ENCODE results near the gene IRF2BP1. TPM values are rescaled to one million over a fixed set of nuclear protein-coding genes. Genes with fewer than 3 reads are reported as not detected.
A peak's percentile ranks its signal among the peaks of the same experiment; 100 is the strongest.

IRF2BP1 gene
- total and polyA plus RNA-seq, 2 of the 13 experiments (the other 11 are each of a cell fraction or from before 2014, with no cell fraction given) = 4.3 to 14.3 TPM

GRCh38 chr19:45876411-45877197, 9.3 kb downstream of the IRF2BP1 start (continued):
- peak; percentile 76 for TF ChIP-seq HNRNPK (IDR thresholded peaks at IDR 0.05; ENCODE audit: low read depth, low read length, poor library complexity, severe bottlenecking)
- TF ChIP-seq RELA (CRISPR knock-in tag; IDR thresholded peaks at IDR 0.05) = peak; percentile 95
- TF ChIP-seq ZUFSP (CRISPR knock-in tag; IDR thresholded peaks at IDR 0.05; ENCODE audit: borderline replicate concordance) = no peak
- TF ChIP-seq ZBTB10 (CRISPR knock-in tag; IDR thresholded peaks at IDR 0.05; ENCODE audit: borderline replicate concordance) = no peak
- peak; percentile 16 for TF ChIP-seq XRCC5 (optimal IDR thresholded peaks at IDR 0.05; ENCODE audit: low read length)
- TF ChIP-seq ZFX (CRISPR knock-in tag; IDR thresholded peaks at IDR 0.05; ENCODE audit: low read depth) = peak; percentile 96
- no peak for TF ChIP-seq ZNF775 (CRISPR knock-in tag; IDR thresholded peaks at IDR 0.05; ENCODE audit: borderline replicate concordance)
- peak; percentile 72 for TF ChIP-seq POLR2G (IDR thresholded peaks at IDR 0.05; ENCODE audit: low read depth, low read length)
- TF ChIP-seq SALL1 (CRISPR knock-in tag; IDR thresholded peaks at IDR 0.05) = peak; percentile 50
- peak; percentile 50; the same call in 1 of the 2 replicates for TF ChIP-seq SKIL (CRISPR knock-in tag; IDR thresholded peaks at IDR 0.05; ENCODE audit: borderline replicate concordance)
- TF ChIP-seq AGO2 (optimal IDR thresholded peaks at IDR 0.05; ENCODE audit: low read depth, low read length) = peak; percentile 77
- TF ChIP-seq BRD4 (CRISPR knock-in tag; IDR thresholded peaks at IDR 0.05) = peak; percentile 44
- no peak for TF ChIP-seq IRF2 (CRISPR knock-in tag; IDR thresholded peaks at IDR 0.05)
- peak; percentile 59 for TF ChIP-seq GATAD2A (CRISPR knock-in tag; IDR thresholded peaks at IDR 0.05)
- TF ChIP-seq PLRG1 (conservative IDR thresholded peaks at IDR 0.05) = no peak
- TF ChIP-seq ZNF335 (CRISPR knock-in tag; IDR thresholded peaks at IDR 0.05) = peak; percentile 63
- peak; percentile 13; the same call in 1 of the 2 replicates for TF ChIP-seq PITX1 (CRISPR knock-in tag; IDR thresholded peaks at IDR 0.05)
- TF ChIP-seq ZNF766 (CRISPR knock-in tag; IDR thresholded peaks at IDR 0.05; ENCODE audit: borderline replicate concordance) = no peak; the same call in 1 of the 2 replicates
- 0 out of 2 replicates have a peak, but pooled peaks have one; percentile 41 for TF ChIP-seq GMEB2 (CRISPR knock-in tag; IDR thresholded peaks at IDR 0.05; ENCODE audit: low read depth)
- no peak for TF ChIP-seq SOX6 (IDR thresholded peaks at IDR 0.05)
- peak; percentile 39; the same call in 1 of the 2 replicates for TF ChIP-seq SOX6 (CRISPR knock-in tag; IDR thresholded peaks at IDR 0.05)
- 0 out of 2 replicates have a peak, but pooled peaks have one; percentile 46 for TF ChIP-seq HNRNPUL1 (IDR thresholded peaks at IDR 0.05; ENCODE audit: low read depth, low read length)
- TF ChIP-seq SAP130 (CRISPR knock-in tag; IDR thresholded peaks at IDR 0.05; ENCODE audit: low read depth) = peak; percentile 84

All from HepG2 (cell line).